Measurements from ENCODE around the gene ITGA8. TPM values are rescaled to one million over a fixed set of nuclear protein-coding genes. Genes with fewer than 3 reads are reported as not detected.
"Not testable (repeated sequence)": the region's sequence is repeated elsewhere in the genome, so short reads cannot be mapped to it uniquely, and the experiment has no call there.

The ITGA8 gene
- total RNA-seq, 2 donors from 2014 or later: 2.1 to 3.5 TPM

DNA sequence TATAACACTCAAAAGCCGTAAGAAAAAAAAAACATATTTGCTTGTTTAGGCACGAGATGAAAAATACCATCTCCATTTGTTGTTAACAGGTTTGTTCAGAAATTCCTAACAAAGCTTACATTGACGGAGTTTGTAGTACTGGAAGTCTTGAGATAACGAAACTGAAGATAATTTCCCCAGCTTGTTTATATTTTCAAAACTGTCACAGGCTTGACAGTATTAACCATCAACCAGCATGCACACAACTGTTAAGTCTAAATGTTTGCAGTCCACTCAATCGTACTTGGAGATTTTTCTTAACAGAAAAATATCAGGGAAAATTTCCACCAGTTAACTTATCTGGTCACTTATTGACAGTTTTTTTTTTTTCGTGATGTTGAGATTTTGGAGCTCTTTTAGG is 68.5 kb downstream of the ITGA8 start:
- Histone ChIP-seq H3K27me3 (no peaks in the 10 kb centered on the region), H3K9ac (ENCODE audit: low read depth in 2 of 2, low read length in 2 of 2) (no peak overlapping the region), H3K9me3 (no peaks in the 10 kb centered on the region), H3K36me3 (no peaks in the 10 kb centered on the region), H3K4me1 (no peaks in the 10 kb centered on the region), H3K27ac (no peak overlapping the region), H3K4me3 (no peak overlapping the region)
- TF ChIP-seq, protein P1, sequence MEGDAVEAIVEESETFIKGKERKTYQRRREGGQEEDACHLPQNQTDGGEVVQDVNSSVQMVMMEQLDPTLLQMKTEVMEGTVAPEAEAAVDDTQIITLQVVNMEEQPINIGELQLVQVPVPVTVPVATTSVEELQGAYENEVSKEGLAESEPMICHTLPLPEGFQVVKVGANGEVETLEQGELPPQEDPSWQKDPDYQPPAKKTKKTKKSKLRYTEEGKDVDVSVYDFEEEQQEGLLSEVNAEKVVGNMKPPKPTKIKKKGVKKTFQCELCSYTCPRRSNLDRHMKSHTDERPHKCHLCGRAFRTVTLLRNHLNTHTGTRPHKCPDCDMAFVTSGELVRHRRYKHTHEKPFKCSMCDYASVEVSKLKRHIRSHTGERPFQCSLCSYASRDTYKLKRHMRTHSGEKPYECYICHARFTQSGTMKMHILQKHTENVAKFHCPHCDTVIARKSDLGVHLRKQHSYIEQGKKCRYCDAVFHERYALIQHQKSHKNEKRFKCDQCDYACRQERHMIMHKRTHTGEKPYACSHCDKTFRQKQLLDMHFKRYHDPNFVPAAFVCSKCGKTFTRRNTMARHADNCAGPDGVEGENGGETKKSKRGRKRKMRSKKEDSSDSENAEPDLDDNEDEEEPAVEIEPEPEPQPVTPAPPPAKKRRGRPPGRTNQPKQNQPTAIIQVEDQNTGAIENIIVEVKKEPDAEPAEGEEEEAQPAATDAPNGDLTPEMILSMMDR (IDR thresholded peaks at IDR 0.05): no peak
- intact Hi-C loops (cut with DNase I): no loop called here
- no peak for DNase-seq

DNA sequence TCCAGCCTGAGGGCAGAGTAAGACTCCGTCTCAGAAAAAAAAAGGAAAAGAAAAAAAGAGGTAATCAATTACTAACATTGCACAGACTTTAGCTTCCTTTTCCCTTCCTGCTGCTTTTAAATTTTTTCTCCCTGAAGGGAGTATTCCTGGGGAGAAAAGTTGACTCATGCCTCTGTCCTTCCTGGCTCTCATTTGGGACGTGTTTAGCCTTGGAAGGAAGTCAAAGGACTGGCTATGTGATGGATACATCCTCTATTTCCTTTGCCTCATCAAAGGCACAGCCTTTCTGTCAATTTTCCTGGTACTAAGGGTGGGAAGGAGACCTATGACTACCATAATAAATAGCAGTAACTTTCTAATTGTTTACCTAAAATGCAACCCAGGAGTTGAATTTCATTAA is 77.6 kb downstream of the ITGA8 start:
- TF ChIP-seq, protein P1 (IDR thresholded peaks at IDR 0.05): no peak
- intact Hi-C loops (cut with DNase I): no loop called here
- Histone ChIP-seq H3K4me1 (no peaks in the 10 kb centered on the region), H3K4me3 (no peak overlapping the region), H3K27me3 (no peaks in the 10 kb centered on the region), H3K9ac (ENCODE audit: low read depth in 2 of 2, low read length in 2 of 2) (no peak overlapping the region), H3K36me3 (no peaks in the 10 kb centered on the region), H3K9me3 (no peaks in the 10 kb centered on the region), H3K27ac (no peak overlapping the region)
- no peak for DNase-seq

GRCh38 chr10:15640536-15641085 is 79.1 kb downstream of the ITGA8 start:
- no peak overlapping the region for H3K9ac ChIP-seq (ENCODE audit: low read depth in 2 of 2, low read length in 2 of 2)
- H3K27ac ChIP-seq: no peak overlapping the region
- H3K4me3 ChIP-seq: no peak overlapping the region
- no peaks in the 10 kb centered on the region for H3K9me3 ChIP-seq
- intact Hi-C loops (cut with DNase I): no loop called here
- no peak for DNase-seq
- H3K27me3 ChIP-seq: no peaks in the 10 kb centered on the region
- TF ChIP-seq, protein P1 (IDR thresholded peaks at IDR 0.05): no peak
- H3K36me3 ChIP-seq: no peaks in the 10 kb centered on the region
- no peaks in the 10 kb centered on the region for H3K4me1 ChIP-seq

- DNase-seq: no peak
- no peaks in the 10 kb centered on the region for H3K36me3 ChIP-seq
- no peak overlapping the region for H3K4me3 ChIP-seq
- no peaks in the 10 kb centered on the region for H3K27me3 ChIP-seq
- no peaks in the 10 kb centered on the region for H3K4me1 ChIP-seq
- H3K9ac ChIP-seq (ENCODE audit: low read depth in 2 of 2, low read length in 2 of 2): no peak overlapping the region
- H3K9me3 ChIP-seq: no peaks in the 10 kb centered on the region
- TF ChIP-seq, protein P1 (IDR thresholded peaks at IDR 0.05): no peak
- intact Hi-C loops (cut with DNase I): no loop called here
- H3K27ac ChIP-seq: no peak overlapping the region
Observed at GRCh38 chr10:15636446-15636845, 83.3 kb downstream of the ITGA8 start.

- Histone ChIP-seq H3K9ac (ENCODE audit: low read depth in 2 of 2, low read length in 2 of 2) (no peak overlapping the region), H3K36me3 (no peaks in the 10 kb centered on the region), H3K27ac (no peak overlapping the region), H3K4me1 (no peaks in the 10 kb centered on the region), H3K9me3 (no peaks in the 10 kb centered on the region), H3K27me3 (no peaks in the 10 kb centered on the region), H3K4me3 (no peak overlapping the region)
- TF ChIP-seq, protein P1 (IDR thresholded peaks at IDR 0.05): no peak
- no peak for DNase-seq
- intact Hi-C loops (cut with DNase I): no loop called here
Observed at GRCh38 chr10:15632456-15633091, 87.1 kb downstream of the ITGA8 start.

DNA sequence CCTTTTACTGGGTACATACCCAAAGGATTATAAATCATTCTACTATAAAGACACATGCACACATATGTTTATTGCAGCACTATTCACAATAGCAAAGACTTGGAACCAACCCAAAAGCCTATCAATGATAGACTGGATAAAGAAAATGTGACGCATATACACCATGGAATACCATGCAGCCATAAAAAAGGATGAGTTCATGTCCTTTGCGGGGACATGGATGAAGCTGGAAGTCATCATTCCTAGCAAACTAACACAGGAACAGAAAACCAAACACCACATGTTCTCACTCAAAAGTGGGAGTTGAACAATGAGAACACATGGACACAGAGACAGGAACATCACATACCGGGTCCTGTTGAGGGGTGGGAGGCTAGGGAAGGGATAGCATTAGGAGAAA is 88.5 kb downstream of the ITGA8 start:
- H3K27ac ChIP-seq; H3K9me3 ChIP-seq; H3K4me1 ChIP-seq; DNase-seq; H3K4me3 ChIP-seq; H3K9ac ChIP-seq (ENCODE audit: low read depth in 2 of 2, low read length in 2 of 2); H3K36me3 ChIP-seq; H3K27me3 ChIP-seq; intact Hi-C loops (cut with DNase I): not testable (repeated sequence)
